ENCODE measurements around the gene HS3ST6. TPM values are rescaled to one million over a fixed set of nuclear protein-coding genes. Genes with fewer than 3 reads are reported as not detected.

The HS3ST6 gene
- total and polyA plus RNA-seq, 2 experiments from 2014 or later, result 0.41 TPM; not detected in 1

DNA sequence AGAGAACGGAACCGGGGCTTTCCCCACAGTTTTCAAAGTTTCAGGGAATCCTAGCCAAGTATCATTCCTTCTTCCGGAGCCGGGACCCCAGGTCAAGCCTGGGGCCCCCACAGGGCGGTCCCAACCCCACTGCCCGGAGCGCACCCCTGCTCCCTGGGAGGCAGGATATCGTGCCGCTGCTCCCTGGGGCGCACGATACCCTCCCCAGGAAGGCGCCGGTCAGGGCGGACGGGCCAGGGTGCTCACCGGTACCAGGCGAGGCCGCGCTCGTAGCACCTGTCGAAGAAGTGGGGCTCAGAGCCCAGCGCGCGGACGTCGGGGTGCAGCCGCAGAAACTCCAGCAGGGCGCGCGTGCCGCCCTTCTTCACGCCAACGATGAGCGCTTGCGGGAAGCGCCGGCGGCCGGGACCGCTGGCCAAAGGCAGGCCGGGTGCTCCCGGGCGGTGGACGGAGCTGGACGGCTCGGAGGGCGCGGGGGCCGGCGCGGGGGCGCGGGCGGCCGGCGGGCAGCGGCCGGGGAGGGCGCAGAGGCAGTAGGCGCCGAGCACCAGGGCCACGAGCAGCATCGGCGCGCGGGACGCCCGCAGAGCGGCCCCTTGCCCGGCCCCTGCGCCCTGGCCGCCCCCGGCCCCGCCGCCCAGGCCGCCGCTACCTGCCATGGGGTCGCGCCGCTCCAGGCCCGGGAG, 407 bp downstream of the HS3ST6 start:
- Histone ChIP-seq H3K4me3 (no peak overlapping the region), H3K79me2 (no peaks in the 10 kb centered on the region), H3K27me3 (peaks cover 67% of the 10 kb centered on the region), H3K36me3 (replicated peaks; ENCODE audit: insufficient read depth, low read depth) (no peaks in the 10 kb centered on the region), H3K4me2 (peak overlapping the region; percentile 70), H3K9me3 (ENCODE audit: low read depth) (no peaks in the 10 kb centered on the region), H3K4me1 (ENCODE audit: insufficient read depth) (peaks cover 11% of the 10 kb centered on the region), H3K27ac (no peak overlapping the region), H2AFZ (no peak overlapping the region), H3K9me2 (replicated peaks; ENCODE audit: insufficient read depth) (no peaks in the 10 kb centered on the region), H4K20me1 (ENCODE audit: insufficient read depth, poor library complexity, severe bottlenecking) (no peaks in the 10 kb centered on the region)
- WGBS (ENCODE audit: low lambda C conversion rate, missing lambda C conversion rate), result 8% methylated on average over 46 of the region's 81 CpGs
- no peak for DNase-seq (ENCODE audit: low spot score)
- TF ChIP-seq EZH2phosphoT487 (IDR thresholded peaks at IDR 0.05; ENCODE audit: low read depth, severe bottlenecking, unreplicated experiment), result no peak
- peak; percentile 86 for TF ChIP-seq EZH2 (IDR thresholded peaks at IDR 0.05; ENCODE audit: borderline replicate concordance)

DNA sequence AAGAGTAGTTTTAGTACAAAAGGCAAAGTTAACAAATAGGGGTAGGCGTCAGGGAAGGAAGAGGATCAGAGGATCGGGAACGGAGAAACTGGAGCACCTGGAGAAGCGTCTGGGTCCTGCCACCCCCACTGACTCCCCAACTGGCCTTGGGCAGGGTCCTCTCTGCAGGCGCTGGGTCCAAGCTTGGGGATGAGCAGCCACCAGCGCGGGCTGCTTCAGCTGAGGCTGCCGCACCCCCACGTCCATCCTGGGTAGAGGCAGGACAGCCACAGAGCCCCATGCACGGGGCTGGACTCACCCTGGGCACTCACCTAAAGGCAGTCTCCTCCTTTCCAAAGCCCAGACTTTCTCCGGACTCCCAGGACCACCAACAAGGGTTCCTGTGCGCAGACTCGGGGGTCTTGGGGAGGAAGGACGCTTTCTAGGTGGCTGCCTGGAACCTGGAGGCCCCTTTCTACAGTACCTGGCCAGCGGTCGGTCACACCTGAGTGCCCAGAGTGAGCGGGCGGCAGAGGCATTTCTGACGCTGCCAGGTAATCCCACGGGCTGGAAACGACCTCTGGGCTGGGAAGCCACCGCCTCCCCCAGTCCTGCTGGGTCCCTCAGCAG, 1.1 kb downstream of the HS3ST6 start:
- H4K20me1 ChIP-seq (ENCODE audit: insufficient read depth, poor library complexity, severe bottlenecking), result no peaks in the 10 kb centered on the region
- H3K27ac ChIP-seq, result no peak overlapping the region
- H3K9me3 ChIP-seq (ENCODE audit: low read depth), result no peaks in the 10 kb centered on the region
- no peaks in the 10 kb centered on the region for H3K9me2 ChIP-seq (replicated peaks; ENCODE audit: insufficient read depth)
- no peaks in the 10 kb centered on the region for H3K79me2 ChIP-seq
- peaks cover 67% of the 10 kb centered on the region for H3K27me3 ChIP-seq
- 18% methylated on average over 22 of the region's 22 CpGs for WGBS (ENCODE audit: low lambda C conversion rate, missing lambda C conversion rate)
- no peak for DNase-seq (ENCODE audit: low spot score)
- H3K4me2 ChIP-seq, result no peak overlapping the region
- peaks cover 11% of the 10 kb centered on the region for H3K4me1 ChIP-seq (ENCODE audit: insufficient read depth)
- H3K4me3 ChIP-seq, result no peak overlapping the region
- H2AFZ ChIP-seq, result no peak overlapping the region
- H3K36me3 ChIP-seq (replicated peaks; ENCODE audit: insufficient read depth, low read depth), result no peaks in the 10 kb centered on the region
- TF ChIP-seq, protein P1, sequence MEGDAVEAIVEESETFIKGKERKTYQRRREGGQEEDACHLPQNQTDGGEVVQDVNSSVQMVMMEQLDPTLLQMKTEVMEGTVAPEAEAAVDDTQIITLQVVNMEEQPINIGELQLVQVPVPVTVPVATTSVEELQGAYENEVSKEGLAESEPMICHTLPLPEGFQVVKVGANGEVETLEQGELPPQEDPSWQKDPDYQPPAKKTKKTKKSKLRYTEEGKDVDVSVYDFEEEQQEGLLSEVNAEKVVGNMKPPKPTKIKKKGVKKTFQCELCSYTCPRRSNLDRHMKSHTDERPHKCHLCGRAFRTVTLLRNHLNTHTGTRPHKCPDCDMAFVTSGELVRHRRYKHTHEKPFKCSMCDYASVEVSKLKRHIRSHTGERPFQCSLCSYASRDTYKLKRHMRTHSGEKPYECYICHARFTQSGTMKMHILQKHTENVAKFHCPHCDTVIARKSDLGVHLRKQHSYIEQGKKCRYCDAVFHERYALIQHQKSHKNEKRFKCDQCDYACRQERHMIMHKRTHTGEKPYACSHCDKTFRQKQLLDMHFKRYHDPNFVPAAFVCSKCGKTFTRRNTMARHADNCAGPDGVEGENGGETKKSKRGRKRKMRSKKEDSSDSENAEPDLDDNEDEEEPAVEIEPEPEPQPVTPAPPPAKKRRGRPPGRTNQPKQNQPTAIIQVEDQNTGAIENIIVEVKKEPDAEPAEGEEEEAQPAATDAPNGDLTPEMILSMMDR (IDR thresholded peaks at IDR 0.05; ENCODE audit: poor library complexity), result no peak
- TF ChIP-seq EZH2phosphoT487 (IDR thresholded peaks at IDR 0.05; ENCODE audit: low read depth, severe bottlenecking, unreplicated experiment), result no peak
- no peak for TF ChIP-seq EZH2 (IDR thresholded peaks at IDR 0.05; ENCODE audit: borderline replicate concordance)

DNA sequence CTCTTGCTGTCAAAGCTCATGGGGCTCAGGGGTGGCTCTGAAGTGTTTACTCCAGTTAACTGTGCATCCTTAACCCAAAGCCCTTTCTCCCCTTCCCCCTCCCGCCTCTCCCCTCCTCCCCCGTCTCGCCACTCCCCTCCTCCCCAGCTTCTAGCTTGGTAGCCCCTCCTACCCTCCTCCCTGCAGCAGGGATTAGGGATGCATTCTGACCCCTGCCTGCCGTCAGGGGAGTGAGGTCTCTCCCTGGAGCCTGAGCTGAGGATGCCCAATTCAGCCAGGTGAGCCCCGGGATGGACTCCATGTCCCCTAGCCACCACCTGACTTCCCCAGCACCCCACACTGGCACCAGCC, 1.6 kb downstream of the HS3ST6 start:
- H2AFZ ChIP-seq, result no peak overlapping the region
- no peak for TF ChIP-seq EZH2 (IDR thresholded peaks at IDR 0.05; ENCODE audit: borderline replicate concordance)
- TF ChIP-seq, protein P1 (IDR thresholded peaks at IDR 0.05; ENCODE audit: poor library complexity), result no peak
- no peaks in the 10 kb centered on the region for H3K36me3 ChIP-seq (replicated peaks; ENCODE audit: insufficient read depth, low read depth)
- DNase-seq (ENCODE audit: low spot score), result no peak
- no peaks in the 10 kb centered on the region for H3K9me2 ChIP-seq (replicated peaks; ENCODE audit: insufficient read depth)
- H3K4me2 ChIP-seq, result no peak overlapping the region
- H3K79me2 ChIP-seq, result no peaks in the 10 kb centered on the region
- no peak overlapping the region for H3K4me3 ChIP-seq
- H4K20me1 ChIP-seq (ENCODE audit: insufficient read depth, poor library complexity, severe bottlenecking), result no peaks in the 10 kb centered on the region
- no peak overlapping the region for H3K27ac ChIP-seq
- no peaks in the 10 kb centered on the region for H3K9me3 ChIP-seq (ENCODE audit: low read depth)
- H3K27me3 ChIP-seq, result peaks cover 64% of the 10 kb centered on the region
- WGBS (ENCODE audit: low lambda C conversion rate, missing lambda C conversion rate), result 25% methylated on average over 2 of the region's 5 CpGs
- H3K4me1 ChIP-seq (ENCODE audit: insufficient read depth), result peaks cover 11% of the 10 kb centered on the region
